Measurements from ENCODE around the gene MRFAP1.
"Not testable (repeated sequence)": the region's sequence is repeated elsewhere in the genome, so short reads cannot be mapped to it uniquely, and the experiment has no call there.

The MRFAP1 gene

DNA sequence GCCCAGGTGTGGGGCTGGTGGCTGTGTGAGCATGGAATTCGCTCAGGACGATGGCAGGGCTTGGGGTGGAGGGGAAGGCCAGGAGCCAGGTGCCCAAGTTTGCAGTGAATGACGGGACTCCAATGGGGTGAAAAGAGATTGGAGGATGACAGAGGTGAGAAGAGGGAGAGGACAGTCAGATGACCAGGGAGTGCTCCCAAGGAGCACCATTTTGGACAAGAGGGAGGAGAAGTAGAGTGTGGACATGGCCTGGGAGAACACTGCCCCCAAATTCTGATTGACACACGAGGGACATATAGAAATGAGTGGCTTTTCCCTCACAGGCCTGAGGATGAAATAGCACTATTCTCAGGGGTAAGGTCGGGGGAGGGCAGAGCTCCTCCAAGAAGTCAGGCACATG, 6.7 kb downstream of the MRFAP1 start:
- Histone ChIP-seq H3K27ac (no peak overlapping the region), H3K4me3 (no peak overlapping the region)
- TF ChIP-seq, protein P1, sequence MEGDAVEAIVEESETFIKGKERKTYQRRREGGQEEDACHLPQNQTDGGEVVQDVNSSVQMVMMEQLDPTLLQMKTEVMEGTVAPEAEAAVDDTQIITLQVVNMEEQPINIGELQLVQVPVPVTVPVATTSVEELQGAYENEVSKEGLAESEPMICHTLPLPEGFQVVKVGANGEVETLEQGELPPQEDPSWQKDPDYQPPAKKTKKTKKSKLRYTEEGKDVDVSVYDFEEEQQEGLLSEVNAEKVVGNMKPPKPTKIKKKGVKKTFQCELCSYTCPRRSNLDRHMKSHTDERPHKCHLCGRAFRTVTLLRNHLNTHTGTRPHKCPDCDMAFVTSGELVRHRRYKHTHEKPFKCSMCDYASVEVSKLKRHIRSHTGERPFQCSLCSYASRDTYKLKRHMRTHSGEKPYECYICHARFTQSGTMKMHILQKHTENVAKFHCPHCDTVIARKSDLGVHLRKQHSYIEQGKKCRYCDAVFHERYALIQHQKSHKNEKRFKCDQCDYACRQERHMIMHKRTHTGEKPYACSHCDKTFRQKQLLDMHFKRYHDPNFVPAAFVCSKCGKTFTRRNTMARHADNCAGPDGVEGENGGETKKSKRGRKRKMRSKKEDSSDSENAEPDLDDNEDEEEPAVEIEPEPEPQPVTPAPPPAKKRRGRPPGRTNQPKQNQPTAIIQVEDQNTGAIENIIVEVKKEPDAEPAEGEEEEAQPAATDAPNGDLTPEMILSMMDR (IDR thresholded peaks at IDR 0.05) = no peak
- no peak for DNase-seq (ENCODE audit: low spot score)

DNA sequence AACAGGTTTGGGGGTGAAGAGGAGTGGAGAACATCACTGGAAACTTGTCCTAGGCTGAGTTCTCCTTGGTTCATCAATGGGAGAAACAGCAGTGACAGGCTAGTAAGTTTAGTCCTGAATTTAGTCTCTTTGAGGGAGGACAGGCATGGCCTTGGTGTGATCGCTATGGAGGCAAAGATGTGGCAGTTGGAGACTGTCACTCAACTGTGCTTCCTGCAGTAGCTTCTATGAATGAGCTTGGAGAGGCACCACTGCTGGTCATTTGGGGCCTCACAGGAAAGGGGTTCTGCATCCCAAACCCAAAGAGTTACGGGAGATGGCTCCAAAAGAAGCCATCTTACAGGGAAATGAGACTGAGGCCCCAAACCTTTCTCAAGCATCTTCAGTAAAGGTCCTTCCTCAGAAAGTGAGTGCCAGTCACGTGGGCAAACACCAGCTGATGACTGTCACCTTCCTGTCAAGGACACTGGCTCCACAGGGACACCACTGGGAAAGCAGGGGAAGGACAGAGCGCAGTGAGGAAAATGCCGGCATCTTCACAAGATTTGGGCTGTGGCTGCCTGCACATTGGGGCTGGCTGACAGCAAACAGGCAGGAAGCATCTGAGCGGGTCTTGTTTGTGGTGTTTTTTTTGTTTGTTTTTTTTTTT, 7.2 kb downstream of the MRFAP1 start:
- no peak overlapping the region for H3K4me3 ChIP-seq
- TF ChIP-seq, protein P1 (IDR thresholded peaks at IDR 0.05) = no peak
- DNase-seq (ENCODE audit: low spot score) = no peak
- H3K27ac ChIP-seq = no peak overlapping the region

DNA sequence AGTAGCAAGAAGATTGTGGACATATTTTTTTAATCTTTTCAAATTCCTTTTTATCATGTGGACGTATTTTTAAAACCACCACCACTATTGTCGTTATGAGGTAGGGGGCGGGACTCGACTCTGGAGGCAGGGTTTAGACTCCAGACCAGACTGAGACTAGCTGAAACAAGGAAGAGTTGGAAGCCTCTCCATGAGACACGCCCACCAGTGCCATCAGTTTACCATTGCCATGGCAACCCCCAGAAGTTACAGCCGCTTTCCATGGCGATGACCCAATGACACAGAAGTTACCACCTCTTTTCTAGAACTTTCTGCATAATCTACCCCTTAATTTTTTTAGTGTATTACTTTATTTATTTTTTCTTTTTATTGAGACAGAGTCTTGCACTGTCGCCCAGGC, 8.7 kb downstream of the MRFAP1 start:
- no peak overlapping the region for H3K4me3 ChIP-seq
- DNase-seq (ENCODE audit: low spot score) = no peak
- H3K27ac ChIP-seq = no peak overlapping the region
- TF ChIP-seq, protein P1 (IDR thresholded peaks at IDR 0.05) = no peak

DNA sequence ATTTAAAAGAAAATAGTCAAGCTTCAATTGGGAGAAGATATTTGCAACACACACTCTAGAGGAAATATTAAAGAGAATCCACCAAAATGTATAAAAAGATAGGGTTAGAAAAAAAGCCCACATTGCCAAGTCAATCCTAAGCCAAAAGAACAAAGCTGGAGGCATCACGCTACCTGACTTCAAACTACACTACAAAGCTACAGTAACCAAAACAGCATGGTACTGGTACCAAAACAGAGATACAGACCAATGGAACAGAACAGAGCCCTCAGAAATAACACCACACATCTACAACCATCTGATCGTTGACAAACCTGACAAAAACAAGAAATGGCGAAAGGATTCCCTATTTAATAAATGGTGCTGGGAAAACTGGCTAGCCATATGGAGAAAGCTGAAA, 13.7 kb downstream of the MRFAP1 start:
- not testable (repeated sequence) for H3K4me3 ChIP-seq; DNase-seq (ENCODE audit: low spot score); H3K27ac ChIP-seq

DNA sequence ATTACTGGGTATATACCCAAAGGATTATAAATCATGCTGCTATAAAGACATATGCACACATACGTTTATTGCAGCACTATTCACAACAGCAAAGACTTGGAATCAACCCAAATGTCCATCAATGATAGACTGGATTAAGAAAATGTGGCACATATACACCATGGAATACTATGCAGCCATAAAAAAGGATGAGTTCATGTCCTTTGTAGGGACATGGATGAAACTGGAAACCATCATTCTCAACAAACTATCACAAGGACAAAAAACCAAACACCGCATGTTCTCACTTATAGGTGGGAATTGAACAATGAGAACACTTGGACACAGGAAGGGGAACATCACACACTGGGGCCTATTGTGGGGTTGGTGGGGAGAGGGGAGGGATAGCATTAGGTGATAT, 14.8 kb downstream of the MRFAP1 start:
- DNase-seq (ENCODE audit: low spot score); H3K4me3 ChIP-seq; H3K27ac ChIP-seq: not testable (repeated sequence)

DNA sequence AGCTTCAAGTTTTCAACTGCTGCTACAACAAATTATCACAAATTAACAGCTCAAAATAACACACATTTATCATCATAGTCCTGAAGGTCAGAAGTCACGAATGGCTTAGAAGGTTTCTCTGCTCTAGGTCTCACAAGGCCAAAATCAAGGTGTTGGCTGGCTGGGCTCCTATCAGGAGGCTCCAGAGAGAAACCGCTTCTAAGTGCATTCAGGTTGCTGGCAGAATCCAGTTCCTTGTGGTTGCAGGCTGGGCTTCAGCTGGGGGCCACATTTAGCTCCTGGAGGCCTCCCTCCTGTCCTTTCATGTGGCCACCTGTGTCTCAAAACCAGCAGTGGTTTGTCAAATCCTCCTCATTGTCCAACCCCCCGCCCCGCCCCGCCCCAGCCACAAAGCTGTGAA, 15.4 kb downstream of the MRFAP1 start:
- DNase-seq (ENCODE audit: low spot score) = no peak
- TF ChIP-seq, protein P1 (IDR thresholded peaks at IDR 0.05) = no peak
- H3K4me3 ChIP-seq = no peak overlapping the region
- H3K27ac ChIP-seq = no peak overlapping the region

DNA sequence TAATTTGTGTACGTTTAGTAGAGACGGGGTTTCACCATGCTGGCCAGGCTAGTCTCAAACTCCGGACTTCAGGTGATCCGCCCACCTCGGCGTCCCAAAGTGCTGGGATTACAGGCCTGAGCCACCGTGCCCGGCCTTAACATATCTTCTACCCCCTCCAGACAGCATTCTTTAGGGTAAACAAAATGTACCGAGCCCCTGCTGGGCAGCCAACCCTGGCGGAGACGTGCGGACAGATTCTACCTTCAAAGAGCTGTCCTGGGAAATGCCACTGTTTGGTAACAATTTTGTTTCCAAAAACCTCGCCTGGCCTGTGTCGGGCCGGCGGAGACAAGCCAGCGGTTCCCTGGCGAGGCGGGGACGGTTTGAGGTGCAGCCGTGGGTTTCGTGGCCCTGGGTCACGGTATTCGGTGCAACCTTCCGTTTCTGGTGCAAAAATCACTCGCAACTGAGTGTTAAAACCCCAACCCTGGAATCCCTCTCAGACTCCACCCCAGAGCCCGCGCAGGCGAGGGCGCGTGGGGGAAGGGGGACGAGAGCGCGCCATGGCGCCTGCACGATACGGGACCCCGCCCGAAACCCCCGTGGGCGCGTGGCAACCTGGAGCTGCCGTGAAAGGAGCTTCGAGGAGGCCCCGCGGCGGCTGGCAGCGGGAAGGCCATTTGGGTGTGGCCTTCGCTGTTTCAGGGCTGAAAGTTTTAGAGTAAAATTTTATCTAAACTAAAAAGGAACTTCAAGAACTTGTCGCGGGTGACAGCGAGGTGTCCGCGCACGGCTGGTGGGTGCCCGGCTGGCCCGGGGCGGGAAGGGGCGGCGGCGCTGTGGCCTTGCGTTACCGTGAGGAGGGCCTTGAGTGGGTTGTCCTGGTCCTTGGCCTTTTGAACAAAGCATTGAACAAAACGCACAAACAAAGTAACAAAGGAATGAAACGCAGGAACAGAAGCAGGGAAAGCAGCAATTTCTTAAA, 17.0 kb downstream of the MRFAP1 start:
- peak overlapping the region in 1 of 2 donors; percentile 81 for H3K27ac ChIP-seq
- no peak overlapping the region for H3K4me3 ChIP-seq
- TF ChIP-seq, protein P1 (IDR thresholded peaks at IDR 0.05) = no peak
- DNase-seq (ENCODE audit: low spot score) = no peak

DNA sequence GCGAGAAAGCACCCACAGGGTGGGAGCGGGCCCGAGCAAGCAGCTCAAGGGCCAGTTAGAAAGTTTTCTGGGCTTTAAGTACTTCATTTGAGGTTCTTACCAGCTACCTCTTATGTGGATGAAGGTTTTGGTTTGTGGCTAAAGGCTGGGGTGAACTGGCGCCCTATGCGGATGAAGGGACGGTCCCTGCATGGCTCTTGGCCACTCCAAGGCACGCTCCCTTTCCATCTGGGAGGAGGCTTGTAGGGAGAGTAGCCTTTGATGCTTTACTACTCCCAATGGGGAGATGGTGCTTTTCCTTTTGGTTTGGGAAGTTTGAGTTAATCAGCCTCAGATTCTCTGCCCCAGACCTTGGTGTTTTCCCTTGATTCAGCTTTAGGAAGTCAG, 17.7 kb downstream of the MRFAP1 start:
- Histone ChIP-seq H3K27ac (peak overlapping the region; percentile 78 to 81), H3K4me3 (peak overlapping the region; percentile 72)
- no peak for DNase-seq (ENCODE audit: low spot score)
- TF ChIP-seq, protein P1 (IDR thresholded peaks at IDR 0.05) = no peak

Measured in coronary artery (tissue), 2 donors.